Measurements from ENCODE around the gene LYPD6B.

LYPD6B gene

DNA sequence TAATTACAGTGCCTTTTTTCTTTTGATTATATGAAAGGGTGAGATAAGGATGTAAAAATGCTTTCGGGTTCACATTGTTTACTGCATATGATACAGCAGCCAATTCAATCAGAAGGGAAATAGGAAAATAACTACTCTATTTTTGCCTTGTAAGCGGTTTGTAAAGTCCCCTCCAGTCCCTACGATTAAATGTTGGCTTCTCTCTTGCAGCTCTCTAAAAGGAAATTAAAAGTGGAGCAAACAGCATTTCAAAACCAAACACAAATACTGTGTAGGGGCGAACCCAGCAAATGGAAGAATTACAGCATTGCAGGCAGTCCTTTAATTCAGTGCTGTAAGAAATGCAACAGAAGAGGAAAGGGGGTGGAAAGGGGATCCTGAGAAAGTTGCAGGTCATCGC lies 18.9 kb downstream of the LYPD6B start:
- H3K27ac ChIP-seq (ENCODE audit: low read length) = no peak overlapping the region
- H3K4me3 ChIP-seq (ENCODE audit: low read length) = no peak overlapping the region
- no peaks in the 10 kb centered on the region for H4K20me1 ChIP-seq (ENCODE audit: insufficient read depth, low read length)
- no peaks in the 10 kb centered on the region for H3K9me2 ChIP-seq (replicated peaks; ENCODE audit: insufficient read depth, low read length)
- no peaks in the 10 kb centered on the region for H3K36me3 ChIP-seq (replicated peaks; ENCODE audit: insufficient read depth, low read length)
- H3F3A ChIP-seq (ENCODE audit: insufficient read depth, low read length) = no peaks in the 10 kb centered on the region
- no peak overlapping the region for H3K4me2 ChIP-seq (ENCODE audit: low read depth, low read length)
- no peak overlapping the region for H2AFZ ChIP-seq (ENCODE audit: low read length)
- TF ChIP-seq EZH2phosphoT487 (IDR thresholded peaks at IDR 0.05; ENCODE audit: low read length) (no peak), EZH2 (optimal IDR thresholded peaks at IDR 0.05; ENCODE audit: low read depth, low read length) (no peak)
- TF ChIP-seq, protein P1, sequence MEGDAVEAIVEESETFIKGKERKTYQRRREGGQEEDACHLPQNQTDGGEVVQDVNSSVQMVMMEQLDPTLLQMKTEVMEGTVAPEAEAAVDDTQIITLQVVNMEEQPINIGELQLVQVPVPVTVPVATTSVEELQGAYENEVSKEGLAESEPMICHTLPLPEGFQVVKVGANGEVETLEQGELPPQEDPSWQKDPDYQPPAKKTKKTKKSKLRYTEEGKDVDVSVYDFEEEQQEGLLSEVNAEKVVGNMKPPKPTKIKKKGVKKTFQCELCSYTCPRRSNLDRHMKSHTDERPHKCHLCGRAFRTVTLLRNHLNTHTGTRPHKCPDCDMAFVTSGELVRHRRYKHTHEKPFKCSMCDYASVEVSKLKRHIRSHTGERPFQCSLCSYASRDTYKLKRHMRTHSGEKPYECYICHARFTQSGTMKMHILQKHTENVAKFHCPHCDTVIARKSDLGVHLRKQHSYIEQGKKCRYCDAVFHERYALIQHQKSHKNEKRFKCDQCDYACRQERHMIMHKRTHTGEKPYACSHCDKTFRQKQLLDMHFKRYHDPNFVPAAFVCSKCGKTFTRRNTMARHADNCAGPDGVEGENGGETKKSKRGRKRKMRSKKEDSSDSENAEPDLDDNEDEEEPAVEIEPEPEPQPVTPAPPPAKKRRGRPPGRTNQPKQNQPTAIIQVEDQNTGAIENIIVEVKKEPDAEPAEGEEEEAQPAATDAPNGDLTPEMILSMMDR (IDR thresholded peaks at IDR 0.05; ENCODE audit: low read length) = no peak
- H3K9me3 ChIP-seq (replicated peaks; ENCODE audit: insufficient read depth, low read length) = no peaks in the 10 kb centered on the region
- no peaks in the 10 kb centered on the region for H3K27me3 ChIP-seq (replicated peaks; ENCODE audit: insufficient read depth, low read length)
- no peak for DNase-seq
- H3K9ac ChIP-seq (ENCODE audit: low read length) = no peak overlapping the region
- H3K79me2 ChIP-seq (ENCODE audit: low read length) = no peaks in the 10 kb centered on the region
- H3K4me1 ChIP-seq (ENCODE audit: low read length) = no peaks in the 10 kb centered on the region

DNA sequence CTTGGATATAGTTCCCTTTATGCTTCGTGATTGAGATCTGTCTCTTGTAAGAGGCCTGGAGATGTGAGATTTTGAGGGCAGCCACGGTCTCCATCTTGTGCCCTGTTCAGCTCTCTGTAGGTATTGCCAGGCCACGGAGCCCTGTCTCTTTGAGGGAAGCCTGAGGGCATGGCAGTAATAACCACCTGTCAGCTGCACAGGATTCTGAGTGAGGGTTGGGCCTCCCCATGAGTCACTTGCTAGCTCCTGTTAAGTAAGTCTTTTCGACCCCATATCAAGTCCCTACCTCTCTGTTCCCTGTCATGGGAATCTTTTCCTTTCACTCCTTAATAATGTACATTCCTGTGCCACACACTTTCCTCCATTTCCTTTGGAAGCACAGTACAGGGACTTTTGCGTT lies 20.4 kb downstream of the LYPD6B start:
- Histone ChIP-seq H3K79me2 (ENCODE audit: low read length) (no peaks in the 10 kb centered on the region), H3K36me3 (replicated peaks; ENCODE audit: insufficient read depth, low read length) (no peaks in the 10 kb centered on the region), H3K27me3 (replicated peaks; ENCODE audit: insufficient read depth, low read length) (no peaks in the 10 kb centered on the region), H3K9ac (ENCODE audit: low read length) (no peak overlapping the region), H3K9me3 (replicated peaks; ENCODE audit: insufficient read depth, low read length) (no peaks in the 10 kb centered on the region), H3K4me1 (ENCODE audit: low read length) (no peaks in the 10 kb centered on the region), H3K4me3 (ENCODE audit: low read length) (no peak overlapping the region), H3F3A (ENCODE audit: insufficient read depth, low read length) (no peaks in the 10 kb centered on the region), H3K9me2 (replicated peaks; ENCODE audit: insufficient read depth, low read length) (no peaks in the 10 kb centered on the region), H3K4me2 (ENCODE audit: low read depth, low read length) (no peak overlapping the region), H4K20me1 (ENCODE audit: insufficient read depth, low read length) (no peaks in the 10 kb centered on the region), H2AFZ (ENCODE audit: low read length) (no peak overlapping the region), H3K27ac (ENCODE audit: low read length) (no peak overlapping the region)
- no peak for DNase-seq
- TF ChIP-seq EZH2 (optimal IDR thresholded peaks at IDR 0.05; ENCODE audit: low read depth, low read length) (no peak), EZH2phosphoT487 (IDR thresholded peaks at IDR 0.05; ENCODE audit: low read length) (no peak)
- TF ChIP-seq, protein P1 (IDR thresholded peaks at IDR 0.05; ENCODE audit: low read length) = no peak

DNA sequence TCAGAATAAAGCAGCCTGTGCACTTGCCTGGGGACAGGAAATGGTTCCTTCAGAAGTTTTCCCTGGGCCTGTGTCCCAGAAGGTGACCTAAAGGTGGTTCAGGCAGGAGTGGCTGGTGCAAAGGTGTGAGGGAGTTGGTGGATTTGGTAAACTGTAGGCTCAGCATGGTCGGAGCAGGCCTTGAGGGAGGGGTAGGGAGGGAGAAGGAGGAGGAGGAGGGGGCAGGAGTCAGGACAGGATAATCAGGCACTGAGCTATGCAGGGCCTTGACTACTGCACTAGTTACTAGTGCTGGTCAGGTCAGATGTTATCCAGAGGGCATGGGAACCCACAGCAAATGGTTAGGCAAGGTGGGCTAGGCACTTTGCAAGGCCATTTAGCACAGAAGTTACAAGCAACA lies 21.3 kb downstream of the LYPD6B start:
- Histone ChIP-seq H3K79me2 (ENCODE audit: low read length) (no peaks in the 10 kb centered on the region), H3K36me3 (replicated peaks; ENCODE audit: insufficient read depth, low read length) (no peaks in the 10 kb centered on the region), H3K4me3 (ENCODE audit: low read length) (no peak overlapping the region), H3K9ac (ENCODE audit: low read length) (no peak overlapping the region), H3K9me2 (replicated peaks; ENCODE audit: insufficient read depth, low read length) (no peaks in the 10 kb centered on the region), H3K27ac (ENCODE audit: low read length) (no peak overlapping the region), H3K4me1 (ENCODE audit: low read length) (no peaks in the 10 kb centered on the region), H3F3A (ENCODE audit: insufficient read depth, low read length) (no peaks in the 10 kb centered on the region), H2AFZ (ENCODE audit: low read length) (no peak overlapping the region), H3K4me2 (ENCODE audit: low read depth, low read length) (no peak overlapping the region), H3K27me3 (replicated peaks; ENCODE audit: insufficient read depth, low read length) (no peaks in the 10 kb centered on the region), H3K9me3 (replicated peaks; ENCODE audit: insufficient read depth, low read length) (no peaks in the 10 kb centered on the region), H4K20me1 (ENCODE audit: insufficient read depth, low read length) (no peaks in the 10 kb centered on the region)
- DNase-seq = no peak
- TF ChIP-seq EZH2 (optimal IDR thresholded peaks at IDR 0.05; ENCODE audit: low read depth, low read length) (no peak), EZH2phosphoT487 (IDR thresholded peaks at IDR 0.05; ENCODE audit: low read length) (no peak)
- TF ChIP-seq, protein P1 (IDR thresholded peaks at IDR 0.05; ENCODE audit: low read length) = no peak
